HepG2 (cell line): Measurements from ENCODE around the gene NLRC5. TPM values are rescaled to one million over a fixed set of nuclear protein-coding genes. Genes with fewer than 3 reads are reported as not detected.

Source experiments
- ARID5B ChIP-seq: IDR thresholded peaks from 2 replicates; pipeline ENCODE4 v1.4.0; 2020; ENCODE audit warnings: mild to moderate bottlenecking, missing genetic modification reagents
- MAX ChIP-seq: IDR thresholded peaks from 2 replicates; pipeline ENCODE4 v1.6.1; 2012; ENCODE audit warnings: inconsistent platforms
- MTA1 ChIP-seq: sonication (generic); formaldehyde crosslinking; IDR thresholded peaks from 2 replicates; pipeline ENCODE4 v1.4.0; 2020; ENCODE audit warnings: missing genetic modification reagents, mild to moderate bottlenecking, borderline replicate concordance
- ZNF18 ChIP-seq: sonication (generic); formaldehyde crosslinking; IDR thresholded peaks from 2 replicates; pipeline ENCODE4 v1.8.0; 2022; ENCODE audit warnings: mild to moderate bottlenecking, missing genetic modification reagents; ENCODE audit not compliant: insufficient replicate concordance
- ZNF292 ChIP-seq: sonication (generic); formaldehyde crosslinking; IDR thresholded peaks from 2 replicates; pipeline ENCODE4 v1.8.1; 2022; ENCODE audit warnings: mild to moderate bottlenecking, low read depth, missing genetic modification reagents, borderline replicate concordance
- ZNF652 ChIP-seq: IDR thresholded peaks from 2 replicates; pipeline ENCODE4 v1.6.1; 2016; ENCODE audit warnings: low read depth, borderline replicate concordance
- polyA plus RNA-seq, 8 experiments: library from polyadenylated mRNA; depleted of rRNA in 3 of 8; stranded (reverse) in 7 of 8; unstranded in 1 of 8; fragments of >200 nt; fragmentation: Illumina TruSeq in 4 of 8; extraction: Trizol in 4 of 8; gene quantifications; 2 replicates each; pipeline versions ENCODE4 v1.2.1 to v1.2.3, GENCODE V29; 2011 to 2016; ENCODE audit warnings: low read depth in 4 of 8, missing spikeins in 1 of 8, mixed read lengths in 1 of 8; ENCODE audit not compliant: insufficient read depth in 1 of 8
- total RNA-seq, 5 experiments: library from RNA; depleted of rRNA; stranded (reverse); fragments of >200 nt; fragmentation: Illumina TruSeq; extraction: Trizol; gene quantifications; 2 replicates each; pipeline ENCODE4 v1.2.3, GENCODE V29; 2016; ENCODE audit warnings: low read depth in 1 of 5
- TF ChIP-seq, protein P1 (sequence below): sonication (generic); formaldehyde crosslinking; IDR thresholded peaks from 2 replicates; pipeline ENCODE4 v1.9.0; 2022; ENCODE audit warnings: missing genetic modification reagents, mild to moderate bottlenecking, borderline replicate concordance
- TF ChIP-seq, protein P2 (sequence below): sonication (generic); formaldehyde crosslinking; IDR thresholded peaks from 2 replicates; pipeline ENCODE4 v1.8.0; 2023; ENCODE audit warnings: mild to moderate bottlenecking, missing genetic modification reagents
- TF ChIP-seq, protein P3 (sequence below): sonication (generic); formaldehyde crosslinking; conservative IDR thresholded peaks from 2 replicates; pipeline ENCODE4 v1.4.0; 2020; ENCODE audit warnings: mild to moderate bottlenecking, missing genetic modification reagents, moderate library complexity
- TF ChIP-seq, protein P4 (sequence below): sonication (generic); formaldehyde crosslinking; IDR thresholded peaks from 2 replicates; pipeline ENCODE4 v1.5.1; 2020; ENCODE audit warnings: missing genetic modification reagents, mild to moderate bottlenecking, borderline replicate concordance

The NLRC5 gene
- total and polyA plus RNA-seq, 2 of the 13 experiments (the other 11 are each of a cell fraction or from before 2014, with no cell fraction given): 6.3 to 12.7 TPM

- TF ChIP-seq, protein P1, sequence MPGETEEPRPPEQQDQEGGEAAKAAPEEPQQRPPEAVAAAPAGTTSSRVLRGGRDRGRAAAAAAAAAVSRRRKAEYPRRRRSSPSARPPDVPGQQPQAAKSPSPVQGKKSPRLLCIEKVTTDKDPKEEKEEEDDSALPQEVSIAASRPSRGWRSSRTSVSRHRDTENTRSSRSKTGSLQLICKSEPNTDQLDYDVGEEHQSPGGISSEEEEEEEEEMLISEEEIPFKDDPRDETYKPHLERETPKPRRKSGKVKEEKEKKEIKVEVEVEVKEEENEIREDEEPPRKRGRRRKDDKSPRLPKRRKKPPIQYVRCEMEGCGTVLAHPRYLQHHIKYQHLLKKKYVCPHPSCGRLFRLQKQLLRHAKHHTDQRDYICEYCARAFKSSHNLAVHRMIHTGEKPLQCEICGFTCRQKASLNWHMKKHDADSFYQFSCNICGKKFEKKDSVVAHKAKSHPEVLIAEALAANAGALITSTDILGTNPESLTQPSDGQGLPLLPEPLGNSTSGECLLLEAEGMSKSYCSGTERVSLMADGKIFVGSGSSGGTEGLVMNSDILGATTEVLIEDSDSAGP (CRISPR knock-in tag): peak; percentile 33; the same call in 1 of the 2 replicates
- TF ChIP-seq ZNF652 (CRISPR knock-in tag) (peak; percentile 99), ZNF292 (CRISPR knock-in tag) (peak; percentile 84; the same call in 1 of the 2 replicates), MAX (0 out of 2 replicates have a peak, but pooled peaks have one; percentile 26), MTA1 (CRISPR knock-in tag) (peak; percentile 47; the same call in 1 of the 2 replicates), ARID5B (CRISPR knock-in tag) (peak; percentile 69), ZNF18 (CRISPR knock-in tag) (peak; percentile 39)
- TF ChIP-seq, protein P2, sequence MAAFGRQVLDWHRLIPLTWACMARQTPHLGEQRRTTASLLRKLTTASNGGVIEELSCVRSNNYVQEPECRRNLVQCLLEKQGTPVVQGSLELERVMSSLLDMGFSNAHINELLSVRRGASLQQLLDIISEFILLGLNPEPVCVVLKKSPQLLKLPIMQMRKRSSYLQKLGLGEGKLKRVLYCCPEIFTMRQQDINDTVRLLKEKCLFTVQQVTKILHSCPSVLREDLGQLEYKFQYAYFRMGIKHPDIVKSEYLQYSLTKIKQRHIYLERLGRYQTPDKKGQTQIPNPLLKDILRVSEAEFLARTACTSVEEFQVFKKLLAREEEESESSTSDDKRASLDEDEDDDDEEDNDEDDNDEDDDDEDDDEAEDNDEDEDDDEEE (CRISPR knock-in tag): no peak
- TF ChIP-seq, protein P3, sequence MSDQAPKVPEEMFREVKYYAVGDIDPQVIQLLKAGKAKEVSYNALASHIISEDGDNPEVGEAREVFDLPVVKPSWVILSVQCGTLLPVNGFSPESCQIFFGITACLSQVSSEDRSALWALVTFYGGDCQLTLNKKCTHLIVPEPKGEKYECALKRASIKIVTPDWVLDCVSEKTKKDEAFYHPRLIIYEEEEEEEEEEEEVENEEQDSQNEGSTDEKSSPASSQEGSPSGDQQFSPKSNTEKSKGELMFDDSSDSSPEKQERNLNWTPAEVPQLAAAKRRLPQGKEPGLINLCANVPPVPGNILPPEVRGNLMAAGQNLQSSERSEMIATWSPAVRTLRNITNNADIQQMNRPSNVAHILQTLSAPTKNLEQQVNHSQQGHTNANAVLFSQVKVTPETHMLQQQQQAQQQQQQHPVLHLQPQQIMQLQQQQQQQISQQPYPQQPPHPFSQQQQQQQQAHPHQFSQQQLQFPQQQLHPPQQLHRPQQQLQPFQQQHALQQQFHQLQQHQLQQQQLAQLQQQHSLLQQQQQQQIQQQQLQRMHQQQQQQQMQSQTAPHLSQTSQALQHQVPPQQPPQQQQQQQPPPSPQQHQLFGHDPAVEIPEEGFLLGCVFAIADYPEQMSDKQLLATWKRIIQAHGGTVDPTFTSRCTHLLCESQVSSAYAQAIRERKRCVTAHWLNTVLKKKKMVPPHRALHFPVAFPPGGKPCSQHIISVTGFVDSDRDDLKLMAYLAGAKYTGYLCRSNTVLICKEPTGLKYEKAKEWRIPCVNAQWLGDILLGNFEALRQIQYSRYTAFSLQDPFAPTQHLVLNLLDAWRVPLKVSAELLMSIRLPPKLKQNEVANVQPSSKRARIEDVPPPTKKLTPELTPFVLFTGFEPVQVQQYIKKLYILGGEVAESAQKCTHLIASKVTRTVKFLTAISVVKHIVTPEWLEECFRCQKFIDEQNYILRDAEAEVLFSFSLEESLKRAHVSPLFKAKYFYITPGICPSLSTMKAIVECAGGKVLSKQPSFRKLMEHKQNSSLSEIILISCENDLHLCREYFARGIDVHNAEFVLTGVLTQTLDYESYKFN: 0 out of 2 replicates have a peak, but pooled peaks have one; percentile 16
- TF ChIP-seq, protein P4, sequence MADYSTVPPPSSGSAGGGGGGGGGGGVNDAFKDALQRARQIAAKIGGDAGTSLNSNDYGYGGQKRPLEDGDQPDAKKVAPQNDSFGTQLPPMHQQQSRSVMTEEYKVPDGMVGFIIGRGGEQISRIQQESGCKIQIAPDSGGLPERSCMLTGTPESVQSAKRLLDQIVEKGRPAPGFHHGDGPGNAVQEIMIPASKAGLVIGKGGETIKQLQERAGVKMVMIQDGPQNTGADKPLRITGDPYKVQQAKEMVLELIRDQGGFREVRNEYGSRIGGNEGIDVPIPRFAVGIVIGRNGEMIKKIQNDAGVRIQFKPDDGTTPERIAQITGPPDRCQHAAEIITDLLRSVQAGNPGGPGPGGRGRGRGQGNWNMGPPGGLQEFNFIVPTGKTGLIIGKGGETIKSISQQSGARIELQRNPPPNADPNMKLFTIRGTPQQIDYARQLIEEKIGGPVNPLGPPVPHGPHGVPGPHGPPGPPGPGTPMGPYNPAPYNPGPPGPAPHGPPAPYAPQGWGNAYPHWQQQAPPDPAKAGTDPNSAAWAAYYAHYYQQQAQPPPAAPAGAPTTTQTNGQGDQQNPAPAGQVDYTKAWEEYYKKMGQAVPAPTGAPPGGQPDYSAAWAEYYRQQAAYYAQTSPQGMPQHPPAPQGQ: 0 out of 2 replicates have a peak, but pooled peaks have one; percentile 79
Observed at GRCh38 chr16:57091200-57091974, 102.0 kb downstream of the NLRC5 start (continued).
